Activated naive CD4-positive, alpha-beta T cell treated with anti-CD3 and anti-CD28 coated beads for 36 hours (primary cell): Measurements from ENCODE around the gene OSBPL9. TPM values are rescaled to one million over a fixed set of nuclear protein-coding genes. Genes with fewer than 3 reads are reported as not detected.

ENCODE experiments used
- CTCF ChIA-PET: fragments of 350-600 bp; sonication (Branson Sonifier 250); formaldehyde crosslinking; loops from one replicate; lab custom pipeline; 2021; ENCODE audit warnings: antibody characterized with exemption; lab: Charles Lee
- DNase-seq: peaks from one replicate; pipeline ENCODE4 v3.0.0-alpha.2; 2020
- H3K27ac Mint-ChIP-seq: one replicate; pipeline ENCODE4 v1.8.0; 2021; ENCODE audit warnings: mild to moderate bottlenecking, mixed read lengths
- H3K27me3 Mint-ChIP-seq: one replicate; pipeline ENCODE4 v1.8.0; 2021; ENCODE audit warnings: low read depth, mixed read lengths
- H3K36me3 Mint-ChIP-seq: one replicate; pipeline ENCODE4 v1.8.0; 2021; ENCODE audit warnings: low read depth, mixed read lengths
- H3K4me1 Mint-ChIP-seq: one replicate; pipeline ENCODE4 v1.8.0; 2021; ENCODE audit warnings: low read depth, mixed read lengths
- H3K4me3 Mint-ChIP-seq: one replicate; pipeline ENCODE4 v1.8.0; 2021; ENCODE audit warnings: mild to moderate bottlenecking, moderate library complexity, mixed read lengths
- H3K9me3 Mint-ChIP-seq: one replicate; pipeline ENCODE4 v1.8.0; 2021; ENCODE audit warnings: mixed read lengths
- intact Hi-C: fragments of 100-400 bp; cut with micrococcal nuclease; formaldehyde crosslinking; loops from one replicate; pipeline ENCODE4 v1.15.1; 2023
- total RNA-seq, 2 experiments: library from RNA; stranded (reverse); gene quantifications; one replicate each; pipeline ENCODE4 v1.2.3, GENCODE V29; 2021

Gene OSBPL9
- total RNA-seq, 2 experiments from 2014 or later, result 38.2 to 40.7 TPM

DNA sequence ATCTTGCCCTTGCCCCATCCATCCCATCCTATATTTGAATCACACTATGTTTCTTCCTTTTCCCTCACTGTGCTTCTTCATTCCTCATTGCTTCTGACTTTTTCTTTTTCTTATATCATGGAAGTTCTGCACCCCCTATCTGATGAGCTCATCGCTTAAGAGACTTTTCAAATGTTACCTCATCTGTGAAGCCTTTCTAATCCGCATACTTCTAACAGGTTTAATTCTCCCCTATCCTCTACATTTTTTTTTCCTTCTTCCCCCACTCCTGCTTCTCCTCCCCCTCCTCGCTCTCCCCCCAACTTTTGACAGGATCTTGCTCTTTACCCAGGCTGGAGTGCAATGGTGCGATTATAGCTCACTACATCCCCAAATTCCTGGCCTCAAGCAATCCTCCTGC lies 39.5 kb downstream of the OSBPL9 start:
- Mint-ChIP-seq H3K4me1 (no peaks in the 10 kb centered on the region), H3K4me3 (no peak overlapping the region), H3K36me3 (peaks cover 4% of the 10 kb centered on the region), H3K27me3 (no peaks in the 10 kb centered on the region), H3K27ac (no peak overlapping the region), H3K9me3 (no peaks in the 10 kb centered on the region)
- no peak for DNase-seq
- CTCF ChIA-PET, result interaction anchor here (1.1 kb wide), 1 partner anchor 87 kb away, joined by 4 read pairs; no protein-coding TSS in a partner anchor
- intact Hi-C loops, result no loop called here

DNA sequence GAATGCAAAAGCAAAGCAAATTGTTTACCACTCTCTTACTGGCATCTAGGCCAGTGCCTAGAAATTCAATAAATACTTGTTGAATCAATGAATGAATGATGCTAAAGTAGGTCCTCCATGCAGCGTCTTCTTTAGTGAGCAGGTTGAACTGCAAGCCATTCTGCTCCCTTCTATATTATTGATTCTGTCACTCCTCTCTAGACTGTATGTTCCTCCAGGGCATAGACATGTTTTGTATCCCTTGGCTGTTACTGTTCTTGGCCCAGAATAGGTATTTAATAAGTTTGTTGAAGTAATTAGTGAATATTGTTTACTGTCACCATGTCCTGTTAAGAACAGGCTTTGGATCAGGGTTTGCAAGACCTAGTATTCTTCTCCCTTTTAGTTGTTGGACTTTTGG lies 43.7 kb downstream of the OSBPL9 start:
- H3K4me1 Mint-ChIP-seq, result no peaks in the 10 kb centered on the region
- CTCF ChIA-PET, result interaction anchor here (0.7 kb wide), 1 partner anchor 1046 kb away, joined by 3 read pairs; no protein-coding TSS in a partner anchor
- H3K4me3 Mint-ChIP-seq, result no peak overlapping the region
- intact Hi-C loops, result no loop called here
- H3K27ac Mint-ChIP-seq, result no peak overlapping the region
- H3K36me3 Mint-ChIP-seq, result no peaks in the 10 kb centered on the region
- H3K27me3 Mint-ChIP-seq, result no peaks in the 10 kb centered on the region
- H3K9me3 Mint-ChIP-seq, result no peaks in the 10 kb centered on the region
- no peak for DNase-seq

DNA sequence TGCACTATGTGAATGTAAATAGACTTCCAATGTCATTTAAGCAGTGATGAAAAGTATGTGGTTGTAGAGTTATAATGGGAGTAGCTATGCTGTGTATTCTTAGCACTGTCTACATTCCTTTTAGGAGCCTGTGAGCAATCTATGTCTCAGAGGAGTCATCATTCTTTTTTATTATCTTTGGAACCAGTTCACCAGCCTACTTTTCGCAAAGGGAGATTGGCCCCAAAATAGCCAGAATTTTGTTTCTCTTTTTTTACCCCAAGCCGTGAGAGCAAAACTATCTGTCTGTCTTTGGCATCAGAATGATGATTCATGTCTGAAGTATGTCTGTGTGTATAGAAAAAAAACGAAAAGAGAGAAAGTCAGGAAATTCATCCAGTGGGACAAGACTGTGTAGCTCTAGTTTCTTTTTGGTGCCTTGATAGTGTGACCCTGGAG lies 44.2 kb downstream of the OSBPL9 start:
- no peak for DNase-seq
- Mint-ChIP-seq H3K27me3 (no peaks in the 10 kb centered on the region), H3K4me3 (no peak overlapping the region)

DNA sequence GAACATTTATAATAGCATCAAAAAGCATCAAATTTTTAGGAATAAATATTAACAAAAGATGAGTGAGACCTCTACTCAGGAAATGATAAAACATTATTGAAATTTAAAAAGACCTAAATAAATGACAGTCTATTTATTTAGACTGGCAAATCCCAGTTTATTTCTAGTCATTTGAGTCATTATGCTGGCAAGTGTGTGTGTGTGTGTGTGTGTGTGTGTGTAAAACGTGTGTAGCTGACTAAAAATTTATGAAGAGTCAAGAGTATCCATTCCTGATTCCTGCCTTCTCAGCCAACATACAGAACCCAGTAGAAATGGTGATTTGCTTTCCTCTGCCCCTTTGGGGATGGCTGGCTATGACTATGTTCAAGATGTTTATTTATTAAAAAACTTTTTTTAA lies 46.2 kb downstream of the OSBPL9 start:
- Mint-ChIP-seq H3K4me3 (no peak overlapping the region), H3K36me3 (no peaks in the 10 kb centered on the region), H3K9me3 (no peaks in the 10 kb centered on the region), H3K27ac (no peak overlapping the region), H3K27me3 (no peaks in the 10 kb centered on the region), H3K4me1 (no peaks in the 10 kb centered on the region)
- no peak for DNase-seq
- intact Hi-C loops, result no loop called here
- CTCF ChIA-PET, result no interaction called here

More for the DNA sequence above, 44.2 kb downstream of the OSBPL9 start:
- CTCF ChIA-PET, result interaction anchor here (0.7 kb wide), 1 partner anchor 1045 kb away, joined by 3 read pairs; no protein-coding TSS in a partner anchor
- H3K36me3 Mint-ChIP-seq, result no peaks in the 10 kb centered on the region
- no peaks in the 10 kb centered on the region for H3K9me3 Mint-ChIP-seq
- intact Hi-C loops, result no loop called here
- H3K27ac Mint-ChIP-seq, result no peak overlapping the region
- no peaks in the 10 kb centered on the region for H3K4me1 Mint-ChIP-seq

GRCh38 chr1:51663721-51664120 lies 46.8 kb downstream of the OSBPL9 start:
- CTCF ChIA-PET, result interaction anchor here (0.7 kb wide), 1 partner anchor 10 kb away, joined by 3 read pairs; no protein-coding TSS in a partner anchor
- Mint-ChIP-seq H3K4me1 (no peaks in the 10 kb centered on the region), H3K36me3 (no peaks in the 10 kb centered on the region), H3K9me3 (no peaks in the 10 kb centered on the region), H3K27me3 (no peaks in the 10 kb centered on the region), H3K4me3 (no peak overlapping the region), H3K27ac (no peak overlapping the region)
- intact Hi-C loops, result no loop called here
- DNase-seq, result no peak

DNA sequence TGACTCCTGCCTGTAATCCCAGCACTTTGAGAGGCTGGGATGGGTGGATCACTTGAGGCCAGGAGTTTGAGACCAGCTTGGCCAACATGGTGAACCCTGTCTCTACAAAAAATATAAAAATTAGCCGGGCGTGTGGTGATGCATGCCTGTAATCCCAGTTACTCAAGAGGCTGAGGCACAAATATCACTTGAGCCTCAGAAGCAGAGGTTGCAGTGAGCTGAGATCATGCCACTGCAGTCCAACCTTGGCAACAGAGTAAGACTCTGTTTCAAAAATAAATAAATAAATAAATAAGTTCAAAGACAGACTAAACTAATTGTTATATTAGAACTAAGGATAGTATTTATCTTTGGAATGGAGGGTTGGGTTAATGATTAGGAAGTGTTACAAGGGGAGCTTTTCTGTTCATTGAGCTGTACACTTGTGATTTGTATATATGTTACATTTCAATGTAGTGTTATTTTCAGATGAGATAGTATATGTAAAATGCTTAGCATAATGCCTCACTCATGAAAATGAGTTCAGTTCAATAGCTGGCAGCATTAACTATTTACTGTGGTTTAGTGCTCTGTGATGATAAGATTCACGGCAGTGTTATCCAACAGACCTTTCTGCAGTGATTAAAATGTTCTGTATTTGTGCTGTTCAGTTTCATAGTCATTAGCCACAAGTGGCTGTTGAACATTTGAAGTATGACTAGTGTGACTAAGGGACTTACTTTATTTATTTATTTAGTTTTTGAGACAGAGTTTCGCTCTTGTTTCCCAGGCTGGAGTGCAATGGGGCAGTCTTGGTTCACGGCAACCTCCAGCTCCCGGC lies 47.7 kb downstream of the OSBPL9 start:
- DNase-seq, result no peak
- Mint-ChIP-seq H3K27me3 (no peaks in the 10 kb centered on the region), H3K9me3 (no peaks in the 10 kb centered on the region), H3K27ac (no peak overlapping the region), H3K36me3 (no peaks in the 10 kb centered on the region), H3K4me1 (no peaks in the 10 kb centered on the region), H3K4me3 (no peak overlapping the region)
- CTCF ChIA-PET, result interaction anchor here (0.7 kb wide), 1 partner anchor 9 kb away, joined by 3 read pairs; no protein-coding TSS in a partner anchor
- intact Hi-C loops, result no loop called here

- Mint-ChIP-seq H3K4me3 (no peak overlapping the region), H3K27ac (no peak overlapping the region), H3K27me3 (no peaks in the 10 kb centered on the region), H3K36me3 (no peaks in the 10 kb centered on the region), H3K9me3 (no peaks in the 10 kb centered on the region), H3K4me1 (no peaks in the 10 kb centered on the region)
- CTCF ChIA-PET, result interaction anchor here (1.0 kb wide), 1 partner anchor 10 kb away, joined by 4 read pairs; no protein-coding TSS in a partner anchor
- intact Hi-C loops, result no loop called here
- no peak for DNase-seq
These were observed 49.6 kb downstream of the OSBPL9 start for GRCh38 chr1:51666478-51666877.

GRCh38 chr1:51667561-51667960 lies 50.7 kb downstream of the OSBPL9 start:
- Mint-ChIP-seq H3K27me3 (no peaks in the 10 kb centered on the region), H3K36me3 (no peaks in the 10 kb centered on the region), H3K4me3 (no peak overlapping the region), H3K27ac (no peak overlapping the region), H3K9me3 (no peaks in the 10 kb centered on the region), H3K4me1 (no peaks in the 10 kb centered on the region)
- CTCF ChIA-PET, result no interaction called here
- intact Hi-C loops, result no loop called here
- no peak for DNase-seq

- DNase-seq, result no peak
- intact Hi-C loops, result no loop called here
- H3K9me3 Mint-ChIP-seq, result no peaks in the 10 kb centered on the region
- H3K4me3 Mint-ChIP-seq, result no peak overlapping the region
- H3K27ac Mint-ChIP-seq, result no peak overlapping the region
- CTCF ChIA-PET, result no interaction called here
- H3K27me3 Mint-ChIP-seq, result no peaks in the 10 kb centered on the region
- no peaks in the 10 kb centered on the region for H3K4me1 Mint-ChIP-seq
- no peaks in the 10 kb centered on the region for H3K36me3 Mint-ChIP-seq
These were observed 52.4 kb downstream of the OSBPL9 start for GRCh38 chr1:51669272-51669671.

GRCh38 chr1:51669816-51670215 lies 52.9 kb downstream of the OSBPL9 start:
- Mint-ChIP-seq H3K9me3 (no peaks in the 10 kb centered on the region), H3K4me3 (no peak overlapping the region), H3K27me3 (no peaks in the 10 kb centered on the region), H3K27ac (no peak overlapping the region), H3K4me1 (no peaks in the 10 kb centered on the region), H3K36me3 (no peaks in the 10 kb centered on the region)
- DNase-seq, result no peak
- intact Hi-C loops, result no loop called here
- CTCF ChIA-PET, result interaction anchor here (0.6 kb wide), 1 partner anchor 14 kb away, joined by 3 read pairs; no protein-coding TSS in a partner anchor

DNA sequence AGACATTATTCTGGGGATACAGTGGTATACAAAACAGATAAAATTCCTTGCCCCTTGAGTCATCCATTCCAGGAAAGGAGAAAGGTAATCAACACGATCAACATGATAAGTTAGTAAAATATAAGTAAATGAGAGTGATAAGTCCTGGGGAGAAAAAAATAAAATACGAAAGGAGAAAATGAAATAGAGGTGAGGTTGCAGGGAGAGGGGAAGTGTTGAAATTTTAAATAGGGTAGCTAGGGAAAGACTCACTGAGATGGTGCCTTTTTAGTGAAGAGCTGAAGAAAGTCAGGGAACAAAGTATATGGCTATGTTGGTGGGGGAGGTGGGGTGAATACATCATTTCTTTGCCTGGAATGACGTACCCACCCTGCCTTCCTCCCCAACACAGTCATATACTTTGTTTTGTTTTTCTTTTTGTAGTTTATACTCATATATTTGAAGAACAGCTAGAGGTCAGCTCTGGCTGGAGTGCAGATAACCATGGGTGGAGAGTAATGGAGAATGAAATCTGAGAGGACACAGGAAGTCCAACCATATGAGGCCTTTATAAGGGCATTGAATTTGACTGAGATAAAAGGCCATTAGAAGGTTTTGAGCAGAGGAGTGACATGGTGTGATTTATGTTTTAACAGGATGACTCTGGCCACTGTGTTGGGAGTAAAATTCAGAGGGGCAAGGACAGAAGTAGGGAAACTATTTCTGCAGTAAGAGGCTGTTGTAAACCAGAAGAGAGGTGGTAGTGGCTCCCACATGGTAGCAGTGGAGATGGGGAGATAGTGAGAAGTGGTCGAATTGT lies 54.8 kb downstream of the OSBPL9 start:
- CTCF ChIA-PET, result interaction anchor here (1.1 to 1.2 kb wide), 2 partner anchors 13 to 30 kb away, joined by 3 to 4 read pairs; no protein-coding TSS in a partner anchor
- H3K27ac Mint-ChIP-seq, result no peak overlapping the region
- DNase-seq, result no peak
- no peaks in the 10 kb centered on the region for H3K9me3 Mint-ChIP-seq
- H3K4me1 Mint-ChIP-seq, result no peaks in the 10 kb centered on the region
- H3K36me3 Mint-ChIP-seq, result peaks cover 1% of the 10 kb centered on the region
- intact Hi-C loops, result no loop called here
- no peak overlapping the region for H3K4me3 Mint-ChIP-seq
- no peaks in the 10 kb centered on the region for H3K27me3 Mint-ChIP-seq

DNA sequence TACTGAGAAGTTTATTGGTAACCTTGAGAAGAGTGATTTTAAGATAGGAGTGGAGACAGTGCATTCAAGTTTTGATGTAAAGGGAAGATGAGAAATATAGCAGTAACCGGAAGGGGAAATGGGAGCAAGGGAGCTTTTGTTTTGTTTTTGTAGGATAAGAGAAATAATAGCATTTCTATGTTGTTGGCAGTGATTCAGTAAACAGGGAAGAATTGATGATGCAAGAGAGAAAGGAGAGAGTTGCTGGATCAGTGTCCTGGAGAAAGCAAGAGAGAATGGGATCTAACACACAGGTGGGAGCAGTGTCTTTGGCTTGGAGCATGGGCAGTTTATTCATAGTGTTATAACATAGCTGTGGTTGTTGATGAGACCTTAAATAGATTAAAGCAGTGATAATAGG lies 56.4 kb downstream of the OSBPL9 start:
- no peak for DNase-seq
- intact Hi-C loops, result no loop called here
- Mint-ChIP-seq H3K9me3 (no peaks in the 10 kb centered on the region), H3K27me3 (no peaks in the 10 kb centered on the region), H3K36me3 (peaks cover 1% of the 10 kb centered on the region), H3K27ac (no peak overlapping the region), H3K4me3 (no peak overlapping the region), H3K4me1 (no peaks in the 10 kb centered on the region)
- CTCF ChIA-PET, result interaction anchor here (0.7 kb wide), 1 partner anchor 9 kb away, joined by 3 read pairs; no protein-coding TSS in a partner anchor
